ENCODE results near the gene ACTR1B.

The ACTR1B gene

DNA sequence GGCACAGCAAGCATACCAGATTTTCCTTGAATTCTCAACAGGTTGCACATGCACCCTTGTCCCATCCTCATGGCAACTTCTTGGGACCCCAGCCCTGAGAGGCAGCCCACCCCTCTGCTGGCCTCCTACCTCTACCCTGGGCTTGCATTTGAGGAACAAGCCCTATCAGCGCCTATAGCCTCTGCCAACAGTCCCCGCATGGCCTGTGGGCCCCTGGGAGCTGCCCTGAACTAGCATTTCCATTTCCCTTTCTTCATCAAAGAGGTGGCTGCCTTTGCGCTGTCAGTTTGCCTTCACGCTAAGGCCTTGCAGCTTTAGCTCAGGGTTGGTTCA, 44.2 kb upstream of the ACTR1B start:
- TF ChIP-seq TAF1 (IDR thresholded peaks at IDR 0.05; ENCODE audit: borderline replicate concordance, insufficient read depth, low read length) (no peak), POLR2AphosphoS5 (IDR thresholded peaks at IDR 0.05; ENCODE audit: low read depth, low read length) (no peak), SIN3A (IDR thresholded peaks at IDR 0.05; ENCODE audit: borderline replicate concordance, insufficient read depth, low read length) (no peak), FOXP2 (optimal IDR thresholded peaks at IDR 0.05; ENCODE audit: borderline replicate concordance, extremely low read depth, extremely low read length, insufficient read depth) (no peak)
- TF ChIP-seq, protein P1, sequence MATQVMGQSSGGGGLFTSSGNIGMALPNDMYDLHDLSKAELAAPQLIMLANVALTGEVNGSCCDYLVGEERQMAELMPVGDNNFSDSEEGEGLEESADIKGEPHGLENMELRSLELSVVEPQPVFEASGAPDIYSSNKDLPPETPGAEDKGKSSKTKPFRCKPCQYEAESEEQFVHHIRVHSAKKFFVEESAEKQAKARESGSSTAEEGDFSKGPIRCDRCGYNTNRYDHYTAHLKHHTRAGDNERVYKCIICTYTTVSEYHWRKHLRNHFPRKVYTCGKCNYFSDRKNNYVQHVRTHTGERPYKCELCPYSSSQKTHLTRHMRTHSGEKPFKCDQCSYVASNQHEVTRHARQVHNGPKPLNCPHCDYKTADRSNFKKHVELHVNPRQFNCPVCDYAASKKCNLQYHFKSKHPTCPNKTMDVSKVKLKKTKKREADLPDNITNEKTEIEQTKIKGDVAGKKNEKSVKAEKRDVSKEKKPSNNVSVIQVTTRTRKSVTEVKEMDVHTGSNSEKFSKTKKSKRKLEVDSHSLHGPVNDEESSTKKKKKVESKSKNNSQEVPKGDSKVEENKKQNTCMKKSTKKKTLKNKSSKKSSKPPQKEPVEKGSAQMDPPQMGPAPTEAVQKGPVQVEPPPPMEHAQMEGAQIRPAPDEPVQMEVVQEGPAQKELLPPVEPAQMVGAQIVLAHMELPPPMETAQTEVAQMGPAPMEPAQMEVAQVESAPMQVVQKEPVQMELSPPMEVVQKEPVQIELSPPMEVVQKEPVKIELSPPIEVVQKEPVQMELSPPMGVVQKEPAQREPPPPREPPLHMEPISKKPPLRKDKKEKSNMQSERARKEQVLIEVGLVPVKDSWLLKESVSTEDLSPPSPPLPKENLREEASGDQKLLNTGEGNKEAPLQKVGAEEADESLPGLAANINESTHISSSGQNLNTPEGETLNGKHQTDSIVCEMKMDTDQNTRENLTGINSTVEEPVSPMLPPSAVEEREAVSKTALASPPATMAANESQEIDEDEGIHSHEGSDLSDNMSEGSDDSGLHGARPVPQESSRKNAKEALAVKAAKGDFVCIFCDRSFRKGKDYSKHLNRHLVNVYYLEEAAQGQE (IDR thresholded peaks at IDR 0.05; ENCODE audit: insufficient read depth in 1 of 2, low read depth in 2 of 2, low read length in 2 of 2), result no peak

DNA sequence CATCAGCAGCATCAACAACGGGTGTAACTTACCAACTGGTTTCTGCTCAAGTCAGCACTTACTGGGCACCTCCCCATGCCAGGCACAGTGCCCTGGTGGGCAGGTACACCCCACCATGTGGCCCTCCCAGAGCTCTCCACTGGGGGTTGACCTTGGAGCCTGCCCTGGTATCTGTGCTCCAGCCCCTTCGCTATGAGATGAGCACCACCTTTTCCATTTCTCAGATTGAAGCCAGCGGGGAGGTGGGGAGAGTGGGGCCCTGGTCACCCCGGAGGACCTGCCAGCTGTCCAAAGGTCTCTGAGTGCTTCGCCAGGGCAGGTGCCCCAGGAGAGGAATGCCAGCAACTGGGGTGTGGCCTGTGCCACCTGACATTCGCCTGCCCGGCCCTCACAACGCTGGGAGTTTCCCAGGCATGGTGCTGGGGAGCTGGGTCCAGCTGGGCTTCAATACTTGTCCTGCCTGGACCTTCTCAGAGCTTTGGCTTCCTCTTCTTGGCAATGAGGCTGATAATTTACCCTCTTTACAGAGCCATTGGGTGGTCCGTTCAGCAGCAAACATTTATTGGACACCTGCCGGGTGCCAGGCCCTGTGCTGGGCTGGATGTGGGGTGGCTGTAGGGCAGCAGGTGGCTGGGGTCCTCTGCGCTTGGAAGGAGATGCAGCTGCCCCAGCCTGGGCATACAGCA, 43.7 kb upstream of the ACTR1B start:
- TF ChIP-seq POLR2AphosphoS5 (IDR thresholded peaks at IDR 0.05; ENCODE audit: low read depth, low read length), result no peak

DNA sequence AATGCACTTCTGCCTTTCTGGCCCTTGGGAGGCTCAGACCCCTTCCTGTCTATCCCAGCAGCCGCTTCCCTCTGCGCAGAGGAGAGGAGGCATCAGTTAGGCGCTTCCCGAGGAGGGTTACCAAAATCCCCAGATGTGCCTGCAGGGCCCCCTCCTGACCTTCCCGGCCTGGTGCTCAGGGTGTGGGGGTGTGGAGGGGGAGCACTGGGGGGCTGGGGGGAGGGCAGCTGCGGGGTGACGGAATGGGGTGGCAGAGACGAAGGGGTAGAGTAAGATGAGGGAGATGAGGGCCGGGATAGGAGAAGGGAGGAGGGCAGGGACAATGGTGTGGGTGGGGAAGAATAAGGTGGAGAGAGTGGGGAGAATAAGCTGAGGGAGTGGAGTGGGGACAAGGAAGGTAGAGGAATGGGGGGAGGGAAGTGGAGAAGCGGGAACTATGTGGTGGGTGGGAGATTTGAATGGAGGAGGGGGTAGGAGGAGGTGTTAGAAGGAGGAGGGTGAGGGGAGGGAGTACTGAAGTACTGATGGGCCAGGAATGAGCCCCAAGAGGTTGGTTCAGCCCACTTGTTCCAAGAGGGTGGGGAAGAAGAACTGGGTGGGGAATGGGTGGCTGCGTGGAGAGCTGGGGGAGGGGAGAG, 43.0 kb upstream of the ACTR1B start:
- no peak for TF ChIP-seq FOXP2 (optimal IDR thresholded peaks at IDR 0.05; ENCODE audit: borderline replicate concordance, extremely low read depth, extremely low read length, insufficient read depth)
- TF ChIP-seq TAF1 (IDR thresholded peaks at IDR 0.05; ENCODE audit: borderline replicate concordance, insufficient read depth, low read length), result no peak
- TF ChIP-seq SIN3A (IDR thresholded peaks at IDR 0.05; ENCODE audit: borderline replicate concordance, insufficient read depth, low read length), result no peak
- TF ChIP-seq, protein P1 (IDR thresholded peaks at IDR 0.05; ENCODE audit: insufficient read depth in 1 of 2, low read depth in 2 of 2, low read length in 2 of 2), result no peak
- TF ChIP-seq POLR2AphosphoS5 (IDR thresholded peaks at IDR 0.05; ENCODE audit: low read depth, low read length), result no peak

DNA sequence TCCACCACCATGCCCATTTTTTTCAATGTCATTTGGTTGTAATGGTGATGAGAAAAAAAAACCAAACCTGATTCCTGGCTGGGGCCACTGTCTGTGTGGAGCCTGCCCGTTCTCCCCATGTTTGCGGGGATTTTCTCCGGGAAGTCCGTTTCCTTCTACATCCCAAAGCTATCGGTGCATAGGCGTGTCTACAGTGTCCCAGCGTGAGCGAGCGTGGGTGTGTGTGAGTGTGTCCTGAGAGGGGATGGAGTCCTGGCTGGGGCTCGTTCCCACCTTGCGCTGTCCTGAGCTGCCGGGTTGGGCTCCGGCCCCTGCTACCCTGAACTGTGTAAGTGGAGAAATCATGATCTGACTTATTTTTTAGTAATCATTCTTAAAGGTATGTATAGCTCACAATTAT, 42.3 kb upstream of the ACTR1B start:
- TF ChIP-seq FOXP2 (optimal IDR thresholded peaks at IDR 0.05; ENCODE audit: borderline replicate concordance, extremely low read depth, extremely low read length, insufficient read depth), result no peak
- no peak for TF ChIP-seq TAF1 (IDR thresholded peaks at IDR 0.05; ENCODE audit: borderline replicate concordance, insufficient read depth, low read length)
- no peak for TF ChIP-seq POLR2AphosphoS5 (IDR thresholded peaks at IDR 0.05; ENCODE audit: low read depth, low read length)
- TF ChIP-seq, protein P1 (IDR thresholded peaks at IDR 0.05; ENCODE audit: insufficient read depth in 1 of 2, low read depth in 2 of 2, low read length in 2 of 2), result no peak
- TF ChIP-seq SIN3A (IDR thresholded peaks at IDR 0.05; ENCODE audit: borderline replicate concordance, insufficient read depth, low read length), result no peak

DNA sequence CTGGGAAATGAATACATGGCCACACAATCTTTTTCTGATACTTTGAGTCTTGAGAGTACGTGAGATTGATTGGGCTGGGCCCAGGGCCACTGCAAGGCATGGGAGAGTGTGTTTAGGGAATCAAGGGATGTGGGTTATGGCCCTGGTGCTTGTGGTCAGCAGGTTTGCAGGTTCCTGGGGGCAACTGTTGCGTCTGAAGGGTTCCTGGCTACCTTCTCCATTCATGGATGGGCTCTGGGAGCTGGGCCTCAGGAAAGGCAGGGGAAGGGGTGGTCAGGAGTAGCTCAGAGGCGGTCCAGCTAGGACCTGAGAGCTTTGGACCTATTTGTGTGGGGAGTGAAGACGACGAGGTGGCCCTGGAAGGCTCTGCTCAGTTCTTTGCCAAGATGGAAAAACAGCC, 41.1 kb upstream of the ACTR1B start:
- TF ChIP-seq SIN3A (IDR thresholded peaks at IDR 0.05; ENCODE audit: borderline replicate concordance, insufficient read depth, low read length), result no peak
- no peak for TF ChIP-seq FOXP2 (optimal IDR thresholded peaks at IDR 0.05; ENCODE audit: borderline replicate concordance, extremely low read depth, extremely low read length, insufficient read depth)
- TF ChIP-seq TAF1 (IDR thresholded peaks at IDR 0.05; ENCODE audit: borderline replicate concordance, insufficient read depth, low read length), result no peak

DNA sequence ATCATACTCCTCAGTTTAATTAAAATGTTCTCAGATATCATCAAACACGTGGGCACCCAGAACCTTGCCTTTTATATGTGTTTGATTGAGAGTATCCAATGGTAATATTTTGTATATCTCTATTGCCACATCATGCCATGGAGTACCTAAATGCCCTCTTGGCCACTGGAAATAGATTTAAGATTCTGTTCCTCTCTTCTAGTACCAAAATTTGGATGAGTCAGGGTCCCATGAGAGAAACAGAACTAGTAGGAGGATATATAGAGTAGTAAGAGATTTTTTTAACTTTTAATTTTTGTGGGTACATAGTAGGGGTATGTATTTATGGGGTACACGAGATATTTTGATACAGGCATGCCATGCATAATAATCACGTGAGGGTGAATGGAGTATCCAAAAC, 39.9 kb upstream of the ACTR1B start:
- TF ChIP-seq FOXP2 (optimal IDR thresholded peaks at IDR 0.05; ENCODE audit: borderline replicate concordance, extremely low read depth, extremely low read length, insufficient read depth) (no peak), SIN3A (IDR thresholded peaks at IDR 0.05; ENCODE audit: borderline replicate concordance, insufficient read depth, low read length) (no peak), TAF1 (IDR thresholded peaks at IDR 0.05; ENCODE audit: borderline replicate concordance, insufficient read depth, low read length) (no peak), POLR2AphosphoS5 (IDR thresholded peaks at IDR 0.05; ENCODE audit: low read depth, low read length) (no peak)
- TF ChIP-seq, protein P1 (IDR thresholded peaks at IDR 0.05; ENCODE audit: insufficient read depth in 1 of 2, low read depth in 2 of 2, low read length in 2 of 2), result no peak

All from PFSK-1 (cell line).